HepG2 (cell line): ENCODE data around the gene CCSER2.

Source experiments
- ATF2 ChIP-seq: sonication (generic); formaldehyde crosslinking; IDR thresholded peaks from 2 replicates; pipeline ENCODE4 v1.4.0; 2020; ENCODE audit warnings: missing genetic modification reagents
- MZF1 ChIP-seq: sonication (generic); formaldehyde crosslinking; IDR thresholded peaks from 2 replicates; pipeline ENCODE4 v1.8.1; 2023; ENCODE audit warnings: mild to moderate bottlenecking, missing genetic modification reagents, borderline replicate concordance
- ZBTB33 ChIP-seq: sonication (generic); formaldehyde crosslinking; IDR thresholded peaks from 2 replicates; pipeline ENCODE4 v1.4.0; 2020; ENCODE audit warnings: missing genetic modification reagents
- ZNF687 ChIP-seq: sonication (generic); formaldehyde crosslinking; IDR thresholded peaks from 2 replicates; pipeline ENCODE4 v1.5.1; 2020; ENCODE audit warnings: mild to moderate bottlenecking, missing genetic modification reagents, moderate library complexity

- TF ChIP-seq ZBTB33 (CRISPR knock-in tag) (no peak), MZF1 (CRISPR knock-in tag) (no peak), ATF2 (CRISPR knock-in tag) (no peak), ZNF687 (CRISPR knock-in tag) (no peak)
These were observed 40.4 kb downstream of the CCSER2 start for GRCh38 chr10:84368828-84369227.
